GM21447 (cell line): ENCODE measurements around the gene GOLGA8F.
"Not testable (repeated sequence)": the region's sequence is repeated elsewhere in the genome, so short reads cannot be mapped to it uniquely, and the experiment has no call there.

ENCODE experiments used
- ATAC-seq: cut with Tn5 transposase; IDR thresholded peaks from one replicate; pipeline ENCODE4 v1.9.1; 2021; ENCODE audit not compliant: unreplicated experiment

GOLGA8F gene

GRCh38 chr15:28378364-28378763 lies at the start of gene GOLGA8F:
GOLGA8F (plus strand) TSS chr15:28378664; CDS start chr15:28378762, 98 bp downstream.
- not testable (repeated sequence) for ATAC-seq

- not testable (repeated sequence) for ATAC-seq
These were observed 20.5 kb upstream of the GOLGA8F start, which contains the start of gene GOLGA6L24 for GRCh38 chr15:28357984-28358383. GOLGA6L24 (minus strand) TSS chr15:28358084; CDS start chr15:28358023, 61 bp downstream.

- ATAC-seq: not testable (repeated sequence)
These were observed 13.0 kb upstream of the GOLGA8F start for GRCh38 chr15:28365502-28365901.

GRCh38 chr15:28380053-28380452 lies 1.6 kb downstream of the GOLGA8F start:
- ATAC-seq: not testable (repeated sequence)

GRCh38 chr15:28396022-28396421 lies 17.6 kb downstream of the GOLGA8F start:
- ATAC-seq: not testable (repeated sequence)

GRCh38 chr15:28402774-28403435 lies 24.4 kb downstream of the GOLGA8F start:
- not testable (repeated sequence) for ATAC-seq

- ATAC-seq: not testable (repeated sequence)
These were observed 42.0 kb downstream of the GOLGA8F start for GRCh38 chr15:28420470-28420869.

- ATAC-seq: not testable (repeated sequence)
These were observed 57.1 kb downstream of the GOLGA8F start for GRCh38 chr15:28435594-28435993.
